ENCODE measurements around the gene PROK2. TPM values are rescaled to one million over a fixed set of nuclear protein-coding genes. Genes with fewer than 3 reads are reported as not detected.

PROK2 gene
- total RNA-seq, 2 experiments from 2014 or later, result 1.3 to 1.4 TPM

GRCh38 chr3:71752831-71753700 lies 31.9 kb downstream of the PROK2 start:
- Histone ChIP-seq H3K4me1 (ENCODE audit: insufficient read depth, low read length) (peaks cover 10% of the 10 kb centered on the region), H3K36me3 (ENCODE audit: insufficient read depth, low read length) (no peaks in the 10 kb centered on the region), H3K4me3 (ENCODE audit: low read length) (no peak overlapping the region), H3K27ac (ENCODE audit: low read depth in 1 of 2, low read length in 2 of 2) (no peak overlapping the region), H3K9me3 (ENCODE audit: control insufficient read depth in 1 of 2, insufficient read depth in 1 of 2, low read length in 2 of 2) (peaks cover 0 to 4% of the 10 kb centered on the region in 2 experiments), H3K27me3 (ENCODE audit: control insufficient read depth in 1 of 2, insufficient read depth in 2 of 2, low read length in 2 of 2) (peaks cover 24 to 27% of the 10 kb centered on the region in 2 experiments)
- Mint-ChIP-seq H3K4me1 (ENCODE audit: low read depth) (peaks cover 8% of the 10 kb centered on the region), H3K9me3 (no peaks in the 10 kb centered on the region), H3K27me3 (peaks cover 52% of the 10 kb centered on the region), H3K27ac (no peak overlapping the region), H3K4me3 (peak overlapping the region; percentile 84), H3K36me3 (ENCODE audit: low read depth) (no peaks in the 10 kb centered on the region)
- CTCF ChIA-PET, result no interaction called here
- intact Hi-C loops (cut with DNase I, micrococcal nuclease), result loop anchor here in 1 of 2 experiments (5.0 kb wide), 1 partner anchor 41 kb away; no protein-coding TSS in a partner anchor
- DNase-seq, result peak in 2 of 14 experiments; percentile 6 to 19
- TF ChIP-seq CTCF (IDR thresholded peaks at IDR 0.05), result no peak
- POLR2A ChIA-PET, result interaction anchor here (1.0 kb wide), 1 partner anchor 23 kb away, joined by 3 read pairs; no protein-coding TSS in a partner anchor
- peak; percentile 30 for ATAC-seq (ENCODE audit: poor library complexity)

- peaks cover 49% of the 10 kb centered on the region for H3K27me3 Mint-ChIP-seq
- no peak overlapping the region for H3K4me3 Mint-ChIP-seq
- H3K27ac Mint-ChIP-seq, result no peak overlapping the region
- Histone ChIP-seq H3K27ac (ENCODE audit: low read depth in 1 of 2, low read length in 2 of 2) (no peak overlapping the region), H3K27me3 (ENCODE audit: control insufficient read depth in 1 of 2, insufficient read depth in 2 of 2, low read length in 2 of 2) (peaks cover 24 to 27% of the 10 kb centered on the region in 2 experiments), H3K4me3 (ENCODE audit: low read length) (no peak overlapping the region), H3K4me1 (ENCODE audit: insufficient read depth, low read length) (peaks cover 10% of the 10 kb centered on the region), H3K36me3 (ENCODE audit: insufficient read depth, low read length) (no peaks in the 10 kb centered on the region), H3K9me3 (ENCODE audit: control insufficient read depth in 1 of 2, insufficient read depth in 1 of 2, low read length in 2 of 2) (peaks cover 0 to 4% of the 10 kb centered on the region in 2 experiments)
- CTCF ChIA-PET, result no interaction called here
- intact Hi-C loops (cut with DNase I, micrococcal nuclease), result loop anchor here in 1 of 2 experiments (5.0 kb wide), 1 partner anchor 39 kb away; no protein-coding TSS in a partner anchor
- POLR2A ChIA-PET, result no interaction called here
- no peak for TF ChIP-seq CTCF (IDR thresholded peaks at IDR 0.05)
- ATAC-seq (ENCODE audit: poor library complexity) (no peak), DNase-seq (no peak)
- H3K9me3 Mint-ChIP-seq, result no peaks in the 10 kb centered on the region
- no peaks in the 10 kb centered on the region for H3K36me3 Mint-ChIP-seq (ENCODE audit: low read depth)
- H3K4me1 Mint-ChIP-seq (ENCODE audit: low read depth), result peaks cover 8% of the 10 kb centered on the region
Measured at GRCh38 chr3:71751602-71752001, 33.3 kb downstream of the PROK2 start.

GRCh38 chr3:71744738-71745137 lies 40.2 kb downstream of the PROK2 start:
- Mint-ChIP-seq H3K27ac (no peak overlapping the region), H3K27me3 (peaks cover 6% of the 10 kb centered on the region), H3K36me3 (ENCODE audit: low read depth) (peaks cover 22% of the 10 kb centered on the region), H3K4me1 (ENCODE audit: low read depth) (no peaks in the 10 kb centered on the region), H3K4me3 (no peak overlapping the region), H3K9me3 (peaks cover 8% of the 10 kb centered on the region)
- DNase-seq (no peak), ATAC-seq (ENCODE audit: poor library complexity) (no peak)
- H3K36me3 ChIP-seq (ENCODE audit: insufficient read depth, low read length), result no peaks in the 10 kb centered on the region
- H3K27me3 ChIP-seq (ENCODE audit: control insufficient read depth in 1 of 2, insufficient read depth in 2 of 2, low read length in 2 of 2), result no peaks in the 10 kb centered on the region
- no peak overlapping the region for H3K27ac ChIP-seq (ENCODE audit: low read depth in 1 of 2, low read length in 2 of 2)
- H3K4me1 ChIP-seq (ENCODE audit: insufficient read depth, low read length), result no peaks in the 10 kb centered on the region
- H3K9me3 ChIP-seq (ENCODE audit: control insufficient read depth in 1 of 2, insufficient read depth in 1 of 2, low read length in 2 of 2), result peaks cover 15 to 34% of the 10 kb centered on the region in 2 experiments
- ChIA-PET POLR2A (no interaction called here), CTCF (interaction anchor here (1.3 kb wide), 1 partner anchor 15 kb away, joined by 3 read pairs; no protein-coding TSS in a partner anchor)
- TF ChIP-seq CTCF (IDR thresholded peaks at IDR 0.05), result no peak
- intact Hi-C loops (cut with DNase I, micrococcal nuclease), result no loop called here
- H3K4me3 ChIP-seq (ENCODE audit: low read length), result no peak overlapping the region
